GM23338 (cell line): ENCODE measurements around the gene FAM13A. TPM values are rescaled to one million over a fixed set of nuclear protein-coding genes. Genes with fewer than 3 reads are reported as not detected.

Experiments used
- ATAC-seq: fragments of 200-7000 bp; cut with Tn5 transposase; 3 replicates; pipeline ENCODE4 v1.9.1; 2020
- DNase-seq: peaks from one replicate; pipeline ENCODE4 v3.0.0-alpha.2; 2015; ENCODE audit warnings: low spot score
- H2AFZ ChIP-seq: fragments of 200-600 bp; sonication (generic); 2 replicates; pipeline ENCODE4 v1.8.0; 2016; ENCODE audit warnings: antibody characterized with exemption, mild to moderate bottlenecking, moderate library complexity
- H3F3A ChIP-seq: fragments of 200-600 bp; sonication (generic); replicated peaks from 2 replicates; pipeline ENCODE4 v1.8.0; 2017; ENCODE audit warnings: antibody characterized with exemption, mixed run types, low read depth
- H3K27ac ChIP-seq: fragments of 200-600 bp; sonication (generic); 2 replicates; pipeline ENCODE4 v1.6.1; 2016; ENCODE audit warnings: low read depth
- H3K27me3 ChIP-seq: fragments of 200-600 bp; sonication (generic); 2 replicates; pipeline ENCODE4 v1.8.0; 2016; ENCODE audit warnings: mild to moderate bottlenecking, mixed run types, moderate library complexity; ENCODE audit not compliant: insufficient read depth
- H3K36me3 ChIP-seq: fragments of 200-600 bp; sonication (generic); 2 replicates; pipeline ENCODE4 v1.8.0; 2016; ENCODE audit warnings: mild to moderate bottlenecking; ENCODE audit not compliant: insufficient read depth
- H3K4me1 ChIP-seq: fragments of 200-600 bp; sonication (generic); 2 replicates; pipeline ENCODE4 v1.8.0; 2016; ENCODE audit warnings: mild to moderate bottlenecking, moderate library complexity; ENCODE audit not compliant: insufficient read depth
- H3K4me2 ChIP-seq: fragments of 200-600 bp; sonication (generic); 2 replicates; pipeline ENCODE4 v1.7.1; 2017; ENCODE audit warnings: mixed run types
- H3K4me3 ChIP-seq: fragments of 200-600 bp; sonication (generic); 2 replicates; pipeline ENCODE4 v1.6.1; 2016; ENCODE audit warnings: mixed run types
- H3K79me2 ChIP-seq: fragments of 200-600 bp; sonication (generic); replicated peaks from 2 replicates; pipeline ENCODE4 v1.8.0; 2017; ENCODE audit warnings: mild to moderate bottlenecking; ENCODE audit not compliant: insufficient read depth
- H3K9me2 ChIP-seq: fragments of 200-600 bp; sonication (generic); 2 replicates; pipeline ENCODE4 v1.8.0; 2017; ENCODE audit not compliant: insufficient read depth
- H4K20me1 ChIP-seq: fragments of 200-600 bp; sonication (generic); replicated peaks from 2 replicates; pipeline ENCODE4 v1.8.0; 2017; ENCODE audit warnings: mild to moderate bottlenecking; ENCODE audit not compliant: insufficient read depth
- H3K27ac Mint-ChIP-seq: 2 replicates; pipeline ENCODE4 v1.8.0; 2020; ENCODE audit warnings: inconsistent platforms, mild to moderate bottlenecking, moderate library complexity, mixed read lengths
- H3K27me3 Mint-ChIP-seq: 3 replicates; pipeline ENCODE4 v1.8.0; 2022; ENCODE audit warnings: low read depth, mild to moderate bottlenecking, moderate library complexity, mixed read lengths, inconsistent platforms; ENCODE audit not compliant: insufficient read depth, poor library complexity
- H3K36me3 Mint-ChIP-seq: 3 replicates; pipeline ENCODE4 v1.8.0; 2021; ENCODE audit warnings: low read depth, mild to moderate bottlenecking, inconsistent platforms, moderate library complexity, mixed read lengths
- H3K4me1 Mint-ChIP-seq: 3 replicates; pipeline ENCODE4 v1.8.0; 2020; ENCODE audit warnings: mild to moderate bottlenecking, inconsistent platforms, mixed read lengths
- H3K4me3 Mint-ChIP-seq: 3 replicates; pipeline ENCODE4 v1.8.0; 2021; ENCODE audit warnings: moderate library complexity, mild to moderate bottlenecking, inconsistent platforms, mixed read lengths
- H3K9me3 Mint-ChIP-seq: 3 replicates; pipeline ENCODE4 v1.8.0; 2020; ENCODE audit warnings: moderate library complexity, mild to moderate bottlenecking, inconsistent platforms, mixed read lengths
- CREB1 ChIP-seq: fragments of 250-450 bp; sonication (Bioruptor Pico); IDR thresholded peaks from 2 replicates; pipeline ENCODE4 v1.5.0; 2020; ENCODE audit warnings: low read depth, mild to moderate bottlenecking, moderate library complexity
- CTCF ChIP-seq, 2 experiments: fragments of 200-600 bp in 1 of 2; sonication (generic) in 1 of 2; conservative IDR thresholded peaks; 2 replicates each; pipeline versions ENCODE4 v1.5.1 to v1.6.1; 2016 to 2017; ENCODE audit warnings: antibody characterized with exemption in 2 of 2, low read depth in 2 of 2, mild to moderate bottlenecking in 2 of 2, moderate library complexity in 1 of 2
- EZH2 ChIP-seq: fragments of 200-600 bp; sonication (generic); IDR thresholded peaks from one replicate; pipeline ENCODE4 v1.8.0; 2017; ENCODE audit warnings: antibody characterized with exemption, mild to moderate bottlenecking, low read depth; ENCODE audit not compliant: unreplicated experiment
- EZH2phosphoT487 ChIP-seq: fragments of 200-600 bp; sonication (generic); IDR thresholded peaks from one replicate; pipeline ENCODE4 v1.8.1; 2018; ENCODE audit warnings: antibody characterized with exemption; ENCODE audit not compliant: unreplicated experiment
- JUNB ChIP-seq: IDR thresholded peaks from one replicate; pipeline ENCODE4 v1.6.1; 2016; ENCODE audit warnings: antibody characterized with exemption; ENCODE audit not compliant: unreplicated experiment
- NANOG ChIP-seq: IDR thresholded peaks from 2 replicates; pipeline ENCODE4 v1.6.1; 2016; ENCODE audit warnings: antibody characterized with exemption, borderline replicate concordance
- POLR2AphosphoS5 ChIP-seq: IDR thresholded peaks from 2 replicates; pipeline ENCODE4 v1.6.1; 2016; ENCODE audit warnings: antibody characterized with exemption, low read depth
- polyA plus RNA-seq: library from polyadenylated mRNA; unstranded; fragments of >200 nt; fragmentation: Nextera tagmentation; extraction: Ambion mirVana; gene quantifications from 2 replicates; pipeline ENCODE4 v1.2.1, GENCODE V29; 2016
- total RNA-seq: library from RNA; depleted of rRNA; stranded (reverse); fragments of >200 nt; shearing (Covaris generic); gene quantifications from 2 replicates; pipeline ENCODE4 v1.2.3, GENCODE V29; 2014
- TF ChIP-seq, protein P1 (sequence below): IDR thresholded peaks from 2 replicates; pipeline ENCODE4 v1.6.1; 2016; ENCODE audit warnings: antibody characterized with exemption
- TF ChIP-seq, protein P2 (sequence below): IDR thresholded peaks from one replicate; pipeline ENCODE4 v1.6.1; 2018; ENCODE audit warnings: antibody characterized with exemption; ENCODE audit not compliant: unreplicated experiment

The FAM13A gene
- total and polyA plus RNA-seq, 2 experiments from 2014 or later: 13.9 to 28.4 TPM

DNA sequence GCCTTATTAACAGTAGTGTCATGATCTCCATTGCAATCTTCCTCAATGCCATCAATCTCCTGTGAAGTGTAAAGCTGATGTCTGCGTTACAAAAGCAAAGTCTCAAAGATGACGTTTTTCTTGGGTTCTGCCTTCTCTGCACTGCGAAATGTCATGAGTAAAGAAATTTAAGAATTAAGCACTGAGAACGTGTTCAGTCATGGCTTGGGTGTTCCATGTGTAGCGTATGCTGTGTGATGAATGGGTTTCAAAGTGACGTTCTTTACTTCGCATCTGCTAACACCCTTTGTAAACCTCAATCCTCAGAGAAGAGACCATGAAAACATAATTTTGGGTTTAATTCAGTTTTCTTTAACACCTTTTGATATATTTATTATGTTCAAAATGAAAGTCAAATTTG lies 360.4 kb downstream of the FAM13A start:
- no peak for ATAC-seq
- Mint-ChIP-seq H3K27ac (no peak overlapping the region), H3K36me3 (no peaks in the 10 kb centered on the region), H3K9me3 (no peaks in the 10 kb centered on the region), H3K27me3 (peaks cover 6% of the 10 kb centered on the region), H3K4me1 (peaks cover 2% of the 10 kb centered on the region; the same call in 2 of the 3 replicates), H3K4me3 (peak overlapping the region; percentile 78; the same call in 2 of the 3 replicates)
- no peak overlapping the region; the same call in 1 of the 2 replicates for H3K4me2 ChIP-seq
- no peaks in the 10 kb centered on the region for H4K20me1 ChIP-seq
- H3K4me1 ChIP-seq: no peaks in the 10 kb centered on the region
- H3K79me2 ChIP-seq: no peaks in the 10 kb centered on the region
- no peak for DNase-seq
- H3K9me2 ChIP-seq: no peaks in the 10 kb centered on the region
- no peak for TF ChIP-seq CTCF (conservative IDR thresholded peaks at IDR 0.05; ENCODE audit: low read depth in 2 of 2)
- no peak for TF ChIP-seq JUNB
- TF ChIP-seq, protein P1, sequence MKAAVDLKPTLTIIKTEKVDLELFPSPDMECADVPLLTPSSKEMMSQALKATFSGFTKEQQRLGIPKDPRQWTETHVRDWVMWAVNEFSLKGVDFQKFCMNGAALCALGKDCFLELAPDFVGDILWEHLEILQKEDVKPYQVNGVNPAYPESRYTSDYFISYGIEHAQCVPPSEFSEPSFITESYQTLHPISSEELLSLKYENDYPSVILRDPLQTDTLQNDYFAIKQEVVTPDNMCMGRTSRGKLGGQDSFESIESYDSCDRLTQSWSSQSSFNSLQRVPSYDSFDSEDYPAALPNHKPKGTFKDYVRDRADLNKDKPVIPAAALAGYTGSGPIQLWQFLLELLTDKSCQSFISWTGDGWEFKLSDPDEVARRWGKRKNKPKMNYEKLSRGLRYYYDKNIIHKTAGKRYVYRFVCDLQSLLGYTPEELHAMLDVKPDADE: no peak
- TF ChIP-seq CREB1 (CRISPR knock-in tag): no peak
- TF ChIP-seq EZH2phosphoT487: no peak
- no peak overlapping the region for H3K27ac ChIP-seq
- no peak overlapping the region for H2AFZ ChIP-seq
- no peaks in the 10 kb centered on the region for H3F3A ChIP-seq
- peak overlapping the region; percentile 59 for H3K4me3 ChIP-seq
- H3K27me3 ChIP-seq: peaks cover 5% of the 10 kb centered on the region; the same call in 1 of the 2 replicates
- H3K36me3 ChIP-seq: no peaks in the 10 kb centered on the region

DNA sequence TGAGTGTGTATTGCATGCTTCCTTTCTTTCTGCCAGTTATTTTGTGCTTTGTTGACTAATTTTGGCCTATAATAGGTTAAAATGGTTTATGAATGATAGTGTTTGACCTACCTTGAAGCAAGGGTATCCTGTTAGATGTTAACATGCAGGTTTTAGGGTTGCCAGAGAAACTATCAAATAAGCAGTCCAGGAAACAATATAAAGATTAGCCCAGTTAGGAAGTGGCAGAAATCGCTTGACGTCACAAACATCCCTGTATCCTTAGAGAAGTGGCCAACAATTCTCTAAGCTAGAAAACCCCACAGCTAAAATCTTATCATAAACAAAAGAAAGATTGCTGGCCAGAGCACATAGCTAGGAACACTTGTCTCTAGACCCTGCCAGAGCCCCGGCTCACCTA lies 363.2 kb downstream of the FAM13A start:
- Histone ChIP-seq H3K4me3 (no peak overlapping the region), H2AFZ (no peak overlapping the region), H3K27me3 (peaks cover 5% of the 10 kb centered on the region; the same call in 1 of the 2 replicates), H3K27ac (no peak overlapping the region), H3K79me2 (no peaks in the 10 kb centered on the region), H3K4me1 (no peaks in the 10 kb centered on the region), H3F3A (no peaks in the 10 kb centered on the region), H3K36me3 (no peaks in the 10 kb centered on the region), H4K20me1 (no peaks in the 10 kb centered on the region), H3K9me2 (no peaks in the 10 kb centered on the region), H3K4me2 (no peak overlapping the region)
- H3K27me3 Mint-ChIP-seq: peaks cover 5% of the 10 kb centered on the region
- DNase-seq (no peak), ATAC-seq (no peak)
- H3K27ac Mint-ChIP-seq: no peak overlapping the region
- H3K4me3 Mint-ChIP-seq: no peak overlapping the region
- H3K9me3 Mint-ChIP-seq: no peaks in the 10 kb centered on the region
- H3K4me1 Mint-ChIP-seq: peaks cover 3% of the 10 kb centered on the region; the same call in 2 of the 3 replicates
- no peaks in the 10 kb centered on the region for H3K36me3 Mint-ChIP-seq
- TF ChIP-seq POLR2AphosphoS5 (no peak), CTCF (conservative IDR thresholded peaks at IDR 0.05; ENCODE audit: low read depth in 2 of 2) (no peak), NANOG (no peak), CREB1 (CRISPR knock-in tag) (no peak), EZH2 (no peak), JUNB (no peak)
- TF ChIP-seq, protein P1: no peak
- TF ChIP-seq, protein P2, sequence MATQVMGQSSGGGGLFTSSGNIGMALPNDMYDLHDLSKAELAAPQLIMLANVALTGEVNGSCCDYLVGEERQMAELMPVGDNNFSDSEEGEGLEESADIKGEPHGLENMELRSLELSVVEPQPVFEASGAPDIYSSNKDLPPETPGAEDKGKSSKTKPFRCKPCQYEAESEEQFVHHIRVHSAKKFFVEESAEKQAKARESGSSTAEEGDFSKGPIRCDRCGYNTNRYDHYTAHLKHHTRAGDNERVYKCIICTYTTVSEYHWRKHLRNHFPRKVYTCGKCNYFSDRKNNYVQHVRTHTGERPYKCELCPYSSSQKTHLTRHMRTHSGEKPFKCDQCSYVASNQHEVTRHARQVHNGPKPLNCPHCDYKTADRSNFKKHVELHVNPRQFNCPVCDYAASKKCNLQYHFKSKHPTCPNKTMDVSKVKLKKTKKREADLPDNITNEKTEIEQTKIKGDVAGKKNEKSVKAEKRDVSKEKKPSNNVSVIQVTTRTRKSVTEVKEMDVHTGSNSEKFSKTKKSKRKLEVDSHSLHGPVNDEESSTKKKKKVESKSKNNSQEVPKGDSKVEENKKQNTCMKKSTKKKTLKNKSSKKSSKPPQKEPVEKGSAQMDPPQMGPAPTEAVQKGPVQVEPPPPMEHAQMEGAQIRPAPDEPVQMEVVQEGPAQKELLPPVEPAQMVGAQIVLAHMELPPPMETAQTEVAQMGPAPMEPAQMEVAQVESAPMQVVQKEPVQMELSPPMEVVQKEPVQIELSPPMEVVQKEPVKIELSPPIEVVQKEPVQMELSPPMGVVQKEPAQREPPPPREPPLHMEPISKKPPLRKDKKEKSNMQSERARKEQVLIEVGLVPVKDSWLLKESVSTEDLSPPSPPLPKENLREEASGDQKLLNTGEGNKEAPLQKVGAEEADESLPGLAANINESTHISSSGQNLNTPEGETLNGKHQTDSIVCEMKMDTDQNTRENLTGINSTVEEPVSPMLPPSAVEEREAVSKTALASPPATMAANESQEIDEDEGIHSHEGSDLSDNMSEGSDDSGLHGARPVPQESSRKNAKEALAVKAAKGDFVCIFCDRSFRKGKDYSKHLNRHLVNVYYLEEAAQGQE: no peak
